HG03095 (cell line): ENCODE measurements around the gene THBS4.

Experiments
- ATAC-seq: cut with Tn5 transposase; IDR thresholded peaks from one replicate; pipeline ENCODE4 v1.9.1; 2021; ENCODE audit warnings: moderate library complexity; ENCODE audit not compliant: unreplicated experiment

THBS4 gene

GRCh38 chr5:80043187-80043586, 8.0 kb downstream of the THBS4 start:
- no peak for ATAC-seq

GRCh38 chr5:80048084-80048780, 13.1 kb downstream of the THBS4 start:
- ATAC-seq = no peak

- no peak for ATAC-seq
Measured at GRCh38 chr5:80052464-80052863, 17.3 kb downstream of the THBS4 start.

- ATAC-seq = no peak
Measured at GRCh38 chr5:80054682-80055081, 19.5 kb downstream of the THBS4 start.

GRCh38 chr5:80055491-80056170, 20.5 kb downstream of the THBS4 start:
- ATAC-seq = no peak

- ATAC-seq = no peak
Measured at GRCh38 chr5:80057099-80057498, 22.0 kb downstream of the THBS4 start.

- no peak for ATAC-seq
Measured at GRCh38 chr5:80057921-80058320, 22.8 kb downstream of the THBS4 start.

- no peak for ATAC-seq
Measured at GRCh38 chr5:80059354-80059980, 24.3 kb downstream of the THBS4 start.

- no peak for ATAC-seq
Measured at GRCh38 chr5:80060966-80061365, 25.8 kb downstream of the THBS4 start.

- no peak for ATAC-seq
Measured at GRCh38 chr5:80061547-80061946, 26.4 kb downstream of the THBS4 start.

GRCh38 chr5:80064124-80064523, 29.0 kb downstream of the THBS4 start:
- ATAC-seq = no peak

GRCh38 chr5:80067016-80067415, 31.9 kb downstream of the THBS4 start:
- no peak for ATAC-seq

GRCh38 chr5:80067531-80068245, 32.5 kb downstream of the THBS4 start:
- ATAC-seq = no peak

- no peak for ATAC-seq
Measured at GRCh38 chr5:80068246-80068636, 33.1 kb downstream of the THBS4 start.

- ATAC-seq = no peak
Measured at GRCh38 chr5:80068775-80069174, 33.6 kb downstream of the THBS4 start.

- no peak for ATAC-seq
Measured at GRCh38 chr5:80069251-80069800, 34.2 kb downstream of the THBS4 start.

- ATAC-seq = peak; percentile 27
Measured at GRCh38 chr5:80069918-80070318, 34.8 kb downstream of the THBS4 start.

GRCh38 chr5:80070338-80071056, 35.3 kb downstream of the THBS4 start:
- ATAC-seq = peak; percentile 56

- ATAC-seq = no peak
Measured at GRCh38 chr5:80071510-80072021, 36.4 kb downstream of the THBS4 start.
